ENCODE measurements around the gene WFDC2.

The WFDC2 gene

GRCh38 chr20:45484676-45485075 is 15.1 kb downstream of the WFDC2 start:
- peaks cover 5% of the 10 kb centered on the region for H3K27me3 ChIP-seq (ENCODE audit: control insufficient read depth, insufficient read depth, low read length)
- H3K4me3 ChIP-seq (ENCODE audit: low read length), result no peak overlapping the region
- H3K9ac ChIP-seq (ENCODE audit: low read length), result no peak overlapping the region

GRCh38 chr20:45485388-45485787 is 15.8 kb downstream of the WFDC2 start:
- H3K9ac ChIP-seq (ENCODE audit: low read length), result no peak overlapping the region
- H3K27me3 ChIP-seq (ENCODE audit: control insufficient read depth, insufficient read depth, low read length), result peaks cover 5% of the 10 kb centered on the region
- no peaks in the 10 kb centered on the region for H3K4me1 ChIP-seq (ENCODE audit: control insufficient read depth, insufficient read depth, low read length)
- no peaks in the 10 kb centered on the region for H3K36me3 ChIP-seq (ENCODE audit: control insufficient read depth, insufficient read depth, low read length)
- H3K4me3 ChIP-seq (ENCODE audit: low read length), result no peak overlapping the region
- no peaks in the 10 kb centered on the region for H3K9me3 ChIP-seq (ENCODE audit: control insufficient read depth, low read length)

More at GRCh38 chr20:45484676-45485075, 15.1 kb downstream of the WFDC2 start:
- no peaks in the 10 kb centered on the region for H3K9me3 ChIP-seq (ENCODE audit: control insufficient read depth, low read length)
- no peaks in the 10 kb centered on the region for H3K4me1 ChIP-seq (ENCODE audit: control insufficient read depth, insufficient read depth, low read length)
- no peaks in the 10 kb centered on the region for H3K36me3 ChIP-seq (ENCODE audit: control insufficient read depth, insufficient read depth, low read length)

GRCh38 chr20:45487231-45487635 is 17.7 kb downstream of the WFDC2 start:
- Histone ChIP-seq H3K27me3 (ENCODE audit: control insufficient read depth, insufficient read depth, low read length) (peaks cover 5% of the 10 kb centered on the region), H3K4me3 (ENCODE audit: low read length) (no peak overlapping the region), H3K36me3 (ENCODE audit: control insufficient read depth, insufficient read depth, low read length) (no peaks in the 10 kb centered on the region), H3K9me3 (ENCODE audit: control insufficient read depth, low read length) (no peaks in the 10 kb centered on the region), H3K4me1 (ENCODE audit: control insufficient read depth, insufficient read depth, low read length) (no peaks in the 10 kb centered on the region), H3K9ac (ENCODE audit: low read length) (no peak overlapping the region)

- Histone ChIP-seq H3K4me3 (ENCODE audit: low read length) (no peak overlapping the region), H3K27me3 (ENCODE audit: control insufficient read depth, insufficient read depth, low read length) (peaks cover 5% of the 10 kb centered on the region), H3K36me3 (ENCODE audit: control insufficient read depth, insufficient read depth, low read length) (no peaks in the 10 kb centered on the region), H3K9me3 (ENCODE audit: control insufficient read depth, low read length) (no peaks in the 10 kb centered on the region), H3K9ac (ENCODE audit: low read length) (no peak overlapping the region), H3K4me1 (ENCODE audit: control insufficient read depth, insufficient read depth, low read length) (no peaks in the 10 kb centered on the region)
Observed at GRCh38 chr20:45489083-45489531, 19.6 kb downstream of the WFDC2 start.

GRCh38 chr20:45495501-45495941 is 26.0 kb downstream of the WFDC2 start:
- Histone ChIP-seq H3K9ac (ENCODE audit: low read length) (no peak overlapping the region), H3K9me3 (ENCODE audit: control insufficient read depth, low read length) (no peaks in the 10 kb centered on the region), H3K4me1 (ENCODE audit: control insufficient read depth, insufficient read depth, low read length) (peaks cover 5% of the 10 kb centered on the region), H3K4me3 (ENCODE audit: low read length) (no peak overlapping the region), H3K36me3 (ENCODE audit: control insufficient read depth, insufficient read depth, low read length) (no peaks in the 10 kb centered on the region), H3K27me3 (ENCODE audit: control insufficient read depth, insufficient read depth, low read length) (no peaks in the 10 kb centered on the region)

GRCh38 chr20:45496166-45496565 is 26.6 kb downstream of the WFDC2 start:
- Histone ChIP-seq H3K4me1 (ENCODE audit: control insufficient read depth, insufficient read depth, low read length) (peaks cover 5% of the 10 kb centered on the region), H3K4me3 (ENCODE audit: low read length) (no peak overlapping the region), H3K9me3 (ENCODE audit: control insufficient read depth, low read length) (no peaks in the 10 kb centered on the region), H3K27me3 (ENCODE audit: control insufficient read depth, insufficient read depth, low read length) (no peaks in the 10 kb centered on the region), H3K9ac (ENCODE audit: low read length) (no peak overlapping the region), H3K36me3 (ENCODE audit: control insufficient read depth, insufficient read depth, low read length) (no peaks in the 10 kb centered on the region)

- peaks cover 5% of the 10 kb centered on the region for H3K4me1 ChIP-seq (ENCODE audit: control insufficient read depth, insufficient read depth, low read length)
- no peaks in the 10 kb centered on the region for H3K9me3 ChIP-seq (ENCODE audit: control insufficient read depth, low read length)
- no peak overlapping the region for H3K4me3 ChIP-seq (ENCODE audit: low read length)
- no peaks in the 10 kb centered on the region for H3K27me3 ChIP-seq (ENCODE audit: control insufficient read depth, insufficient read depth, low read length)
- H3K9ac ChIP-seq (ENCODE audit: low read length), result no peak overlapping the region
- no peaks in the 10 kb centered on the region for H3K36me3 ChIP-seq (ENCODE audit: control insufficient read depth, insufficient read depth, low read length)
Observed at GRCh38 chr20:45497971-45498494, 28.5 kb downstream of the WFDC2 start.

GRCh38 chr20:45500022-45500421 is 30.5 kb downstream of the WFDC2 start:
- Histone ChIP-seq H3K36me3 (ENCODE audit: control insufficient read depth, insufficient read depth, low read length) (no peaks in the 10 kb centered on the region), H3K4me3 (ENCODE audit: low read length) (no peak overlapping the region), H3K27me3 (ENCODE audit: control insufficient read depth, insufficient read depth, low read length) (no peaks in the 10 kb centered on the region), H3K9me3 (ENCODE audit: control insufficient read depth, low read length) (no peaks in the 10 kb centered on the region), H3K9ac (ENCODE audit: low read length) (no peak overlapping the region), H3K4me1 (ENCODE audit: control insufficient read depth, insufficient read depth, low read length) (peaks cover 5% of the 10 kb centered on the region)

GRCh38 chr20:45501600-45501999 is 32.0 kb downstream of the WFDC2 start:
- no peaks in the 10 kb centered on the region for H3K27me3 ChIP-seq (ENCODE audit: control insufficient read depth, insufficient read depth, low read length)
- H3K36me3 ChIP-seq (ENCODE audit: control insufficient read depth, insufficient read depth, low read length), result no peaks in the 10 kb centered on the region
- H3K4me3 ChIP-seq (ENCODE audit: low read length), result no peak overlapping the region
- H3K4me1 ChIP-seq (ENCODE audit: control insufficient read depth, insufficient read depth, low read length), result peaks cover 5% of the 10 kb centered on the region
- H3K9ac ChIP-seq (ENCODE audit: low read length), result no peak overlapping the region
- H3K9me3 ChIP-seq (ENCODE audit: control insufficient read depth, low read length), result no peaks in the 10 kb centered on the region

- H3K9ac ChIP-seq (ENCODE audit: low read length), result no peak overlapping the region
- no peaks in the 10 kb centered on the region for H3K9me3 ChIP-seq (ENCODE audit: control insufficient read depth, low read length)
- H3K36me3 ChIP-seq (ENCODE audit: control insufficient read depth, insufficient read depth, low read length), result no peaks in the 10 kb centered on the region
- H3K4me1 ChIP-seq (ENCODE audit: control insufficient read depth, insufficient read depth, low read length), result peaks cover 5% of the 10 kb centered on the region
- no peaks in the 10 kb centered on the region for H3K27me3 ChIP-seq (ENCODE audit: control insufficient read depth, insufficient read depth, low read length)
- H3K4me3 ChIP-seq (ENCODE audit: low read length), result no peak overlapping the region
Observed at GRCh38 chr20:45502561-45502960, 33.0 kb downstream of the WFDC2 start.

- Histone ChIP-seq H3K36me3 (ENCODE audit: control insufficient read depth, insufficient read depth, low read length) (no peaks in the 10 kb centered on the region), H3K9ac (ENCODE audit: low read length) (no peak overlapping the region)
Observed at GRCh38 chr20:45503403-45503802, 33.9 kb downstream of the WFDC2 start.

GRCh38 chr20:45506398-45506797 is 36.8 kb downstream of the WFDC2 start:
- no peak overlapping the region for H3K9ac ChIP-seq (ENCODE audit: low read length)
- H3K9me3 ChIP-seq (ENCODE audit: control insufficient read depth, low read length), result no peaks in the 10 kb centered on the region
- H3K4me3 ChIP-seq (ENCODE audit: low read length), result no peak overlapping the region
- no peaks in the 10 kb centered on the region for H3K27me3 ChIP-seq (ENCODE audit: control insufficient read depth, insufficient read depth, low read length)
- no peaks in the 10 kb centered on the region for H3K36me3 ChIP-seq (ENCODE audit: control insufficient read depth, insufficient read depth, low read length)
- no peaks in the 10 kb centered on the region for H3K4me1 ChIP-seq (ENCODE audit: control insufficient read depth, insufficient read depth, low read length)

More at GRCh38 chr20:45503403-45503802, 33.9 kb downstream of the WFDC2 start:
- peaks cover 5% of the 10 kb centered on the region for H3K4me1 ChIP-seq (ENCODE audit: control insufficient read depth, insufficient read depth, low read length)
- no peak overlapping the region for H3K4me3 ChIP-seq (ENCODE audit: low read length)
- H3K9me3 ChIP-seq (ENCODE audit: control insufficient read depth, low read length), result no peaks in the 10 kb centered on the region
- no peaks in the 10 kb centered on the region for H3K27me3 ChIP-seq (ENCODE audit: control insufficient read depth, insufficient read depth, low read length)
